HepG2 (cell line): ENCODE measurements around the gene KRTCAP2. TPM values are rescaled to one million over a fixed set of nuclear protein-coding genes. Genes with fewer than 3 reads are reported as not detected.

Source experiments
- ATF2 ChIP-seq: sonication (generic); formaldehyde crosslinking; IDR thresholded peaks from 2 replicates; pipeline ENCODE4 v1.4.0; 2020; ENCODE audit warnings: missing genetic modification reagents
- CTCF ChIP-seq: sonication (generic); formaldehyde crosslinking; IDR thresholded peaks from 2 replicates; pipeline ENCODE4 v1.5.0; 2020; ENCODE audit warnings: mild to moderate bottlenecking, missing genetic modification reagents, moderate library complexity
- FIP1L1 ChIP-seq: fragments of 200-400 bp; formaldehyde crosslinking; IDR thresholded peaks from 2 replicates; pipeline ENCODE4 v1.6.1; 2018; ENCODE audit warnings: low read depth, mild to moderate bottlenecking, low read length, moderate library complexity, borderline replicate concordance; ENCODE audit not compliant: insufficient read depth
- FOXP1 ChIP-seq, 2 experiments: fragments of 450-650 bp in 1 of 2; IDR thresholded peaks; 2 replicates each; pipeline ENCODE4 v1.6.1; 2017 to 2018; ENCODE audit warnings: antibody characterized with exemption in 1 of 2
- HES4 ChIP-seq: sonication (generic); formaldehyde crosslinking; IDR thresholded peaks from 2 replicates; pipeline ENCODE4 v1.9.0; 2021; ENCODE audit warnings: mild to moderate bottlenecking, missing genetic modification reagents, borderline replicate concordance
- HNRNPLL ChIP-seq: fragments of 200-400 bp; formaldehyde crosslinking; IDR thresholded peaks from 2 replicates; pipeline ENCODE4 v1.6.1; 2017; ENCODE audit warnings: mild to moderate bottlenecking, low read depth, low read length; ENCODE audit not compliant: poor library complexity, severe bottlenecking
- MTA3 ChIP-seq: sonication (generic); formaldehyde crosslinking; IDR thresholded peaks from 2 replicates; pipeline ENCODE4 v1.4.0; 2020; ENCODE audit warnings: missing genetic modification reagents
- MXD4 ChIP-seq: IDR thresholded peaks from 2 replicates; pipeline ENCODE4 v1.6.1; 2016; ENCODE audit warnings: mild to moderate bottlenecking, missing biosample characterization, missing genetic modification reagents
- PCBP1 ChIP-seq: fragments of 200-400 bp; formaldehyde crosslinking; IDR thresholded peaks from 2 replicates; pipeline ENCODE4 v1.6.1; 2017; ENCODE audit warnings: mild to moderate bottlenecking, low read depth, low read length, borderline replicate concordance
- POGK ChIP-seq: sonication (generic); formaldehyde crosslinking; conservative IDR thresholded peaks from 2 replicates; pipeline ENCODE4 v1.8.0; 2022; ENCODE audit warnings: mild to moderate bottlenecking, moderate library complexity, missing genetic modification reagents
- PRPF4 ChIP-seq: fragments of 200-400 bp; formaldehyde crosslinking; IDR thresholded peaks from 2 replicates; pipeline ENCODE4 v1.6.1; 2016; ENCODE audit warnings: low read length, low read depth; ENCODE audit not compliant: poor library complexity, severe bottlenecking
- RCOR2 ChIP-seq: IDR thresholded peaks from 2 replicates; pipeline ENCODE4 v1.6.1; 2016; ENCODE audit warnings: missing biosample characterization, missing genetic modification reagents
- RFX1 ChIP-seq: fragments of 450-650 bp; IDR thresholded peaks from 2 replicates; pipeline ENCODE4 v1.6.1; 2017
- RORA ChIP-seq: sonication (generic); formaldehyde crosslinking; IDR thresholded peaks from 2 replicates; pipeline ENCODE4 v1.5.0; 2020; ENCODE audit warnings: mild to moderate bottlenecking, missing genetic modification reagents, moderate library complexity
- RXRB ChIP-seq: IDR thresholded peaks from 2 replicates; pipeline ENCODE4 v1.6.1; 2016; ENCODE audit warnings: borderline replicate concordance, missing genetic modification reagents, missing compliant biosample characterization
- SALL1 ChIP-seq: sonication (generic); formaldehyde crosslinking; IDR thresholded peaks from 2 replicates; pipeline ENCODE4 v1.8.0; 2022; ENCODE audit warnings: mild to moderate bottlenecking, missing genetic modification reagents
- SMAD1 ChIP-seq: sonication (generic); formaldehyde crosslinking; IDR thresholded peaks from 2 replicates; pipeline ENCODE4 v1.4.0; 2020; ENCODE audit warnings: missing genetic modification reagents, low read depth, mild to moderate bottlenecking, borderline replicate concordance
- UBTF ChIP-seq: sonication (generic); formaldehyde crosslinking; IDR thresholded peaks from 2 replicates; pipeline ENCODE4 v1.4.0; 2020; ENCODE audit warnings: mild to moderate bottlenecking, missing genetic modification reagents
- ZFP37 ChIP-seq: sonication (generic); formaldehyde crosslinking; IDR thresholded peaks from 2 replicates; pipeline ENCODE4 v1.4.0; 2020; ENCODE audit warnings: missing genetic modification reagents, borderline replicate concordance
- ZIK1 ChIP-seq: sonication (generic); formaldehyde crosslinking; IDR thresholded peaks from 2 replicates; pipeline ENCODE4 v1.5.0; 2020; ENCODE audit warnings: mild to moderate bottlenecking, low read depth, missing genetic modification reagents, borderline replicate concordance
- ZNF331 ChIP-seq: sonication (generic); formaldehyde crosslinking; IDR thresholded peaks from 2 replicates; pipeline ENCODE4 v1.4.0; 2020; ENCODE audit warnings: missing genetic modification reagents
- ZNF446 ChIP-seq: sonication (generic); formaldehyde crosslinking; IDR thresholded peaks from 2 replicates; pipeline ENCODE4 v1.5.0; 2020; ENCODE audit warnings: mild to moderate bottlenecking, missing genetic modification reagents
- ZNF652 ChIP-seq: IDR thresholded peaks from 2 replicates; pipeline ENCODE4 v1.6.1; 2016; ENCODE audit warnings: low read depth, borderline replicate concordance
- polyA plus RNA-seq, 8 experiments: library from polyadenylated mRNA; depleted of rRNA in 3 of 8; stranded (reverse) in 7 of 8; unstranded in 1 of 8; fragments of >200 nt; fragmentation: Illumina TruSeq in 4 of 8; extraction: Trizol in 4 of 8; gene quantifications; 2 replicates each; pipeline versions ENCODE4 v1.2.1 to v1.2.3, GENCODE V29; 2011 to 2016; ENCODE audit warnings: low read depth in 4 of 8, missing spikeins in 1 of 8, mixed read lengths in 1 of 8; ENCODE audit not compliant: insufficient read depth in 1 of 8
- total RNA-seq, 5 experiments: library from RNA; depleted of rRNA; stranded (reverse); fragments of >200 nt; fragmentation: Illumina TruSeq; extraction: Trizol; gene quantifications; 2 replicates each; pipeline ENCODE4 v1.2.3, GENCODE V29; 2016; ENCODE audit warnings: low read depth in 1 of 5

The KRTCAP2 gene
- total and polyA plus RNA-seq, 2 of the 13 experiments (the other 11 are each of a cell fraction or from before 2014, with no cell fraction given), result 77.3 to 79.4 TPM

DNA sequence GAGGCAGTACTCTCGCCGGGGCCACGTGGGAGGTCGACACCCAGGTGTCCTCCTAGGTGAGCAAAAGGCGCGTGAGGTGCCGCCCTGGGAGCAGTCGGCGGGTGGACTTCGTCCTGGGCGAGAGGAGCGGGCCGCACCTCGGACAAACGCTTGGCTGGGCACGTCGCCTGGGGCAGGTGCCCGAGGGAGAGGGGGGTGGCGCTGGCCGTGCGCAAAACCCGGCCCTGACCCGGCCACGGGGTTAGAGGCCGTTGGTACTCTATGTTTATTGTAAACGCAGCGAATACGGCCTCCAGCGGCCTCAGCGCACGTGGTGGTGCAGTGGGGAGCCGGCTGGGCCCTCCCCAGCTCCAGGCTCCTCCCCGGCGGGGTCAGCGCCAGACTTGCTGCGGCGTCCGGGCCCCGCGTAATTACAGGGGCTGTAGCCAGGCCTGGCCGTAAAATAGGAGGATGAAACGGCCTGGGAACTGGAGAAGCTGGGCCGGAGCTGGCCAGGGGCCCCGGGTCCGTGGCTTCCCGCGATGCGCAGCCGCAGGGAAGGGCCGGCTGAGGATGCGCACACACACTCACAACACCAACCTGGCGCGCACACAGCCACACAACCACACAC is 47.1 kb downstream of the KRTCAP2 start (continued):
- 0 out of 2 replicates have a peak, but pooled peaks have one; percentile 7 for TF ChIP-seq FIP1L1
- no peak for TF ChIP-seq MTA3 (CRISPR knock-in tag)
- peak; percentile 98 for TF ChIP-seq SALL1 (CRISPR knock-in tag)
- peak; percentile 77; the same call in 1 of the 2 replicates for TF ChIP-seq ZIK1
- no peak for TF ChIP-seq RFX1
- TF ChIP-seq ZNF446 (CRISPR knock-in tag), result no peak
- TF ChIP-seq CTCF (CRISPR knock-in tag), result peak; percentile 44
- TF ChIP-seq MXD4, result peak; percentile 95
- TF ChIP-seq RXRB, result peak; percentile 99
- peak; percentile 92 for TF ChIP-seq ZNF331 (CRISPR knock-in tag)
- TF ChIP-seq SMAD1 (CRISPR knock-in tag), result peak; percentile 90; the same call in 1 of the 2 replicates
- no peak for TF ChIP-seq PRPF4
- peak; percentile 83; the same call in 1 of the 2 replicates for TF ChIP-seq RCOR2 (CRISPR knock-in tag)
- peak; percentile 82 for TF ChIP-seq ATF2 (CRISPR knock-in tag)
- peak; percentile 88 for TF ChIP-seq HES4 (CRISPR knock-in tag)
- peak; percentile 95 for TF ChIP-seq HNRNPLL
- no peak for TF ChIP-seq FOXP1 (IDR thresholded peaks at IDR 0.05)
- TF ChIP-seq FOXP1 (CRISPR knock-in tag; IDR thresholded peaks at IDR 0.05), result peak; percentile 95
- TF ChIP-seq POGK (CRISPR knock-in tag), result peak; percentile 77
- TF ChIP-seq UBTF, result peak; percentile 94
- TF ChIP-seq PCBP1, result 0 out of 2 replicates have a peak, but pooled peaks have one; percentile 60
- peak; percentile 72; the same call in 1 of the 2 replicates for TF ChIP-seq ZFP37 (CRISPR knock-in tag)
- 0 out of 2 replicates have a peak, but pooled peaks have one; percentile 66 for TF ChIP-seq RORA (CRISPR knock-in tag)
- TF ChIP-seq ZNF652, result peak; percentile 42; the same call in 1 of the 2 replicates
